ENCODE measurements around the gene RNASE13.
"Not testable (repeated sequence)": the region's sequence is repeated elsewhere in the genome, so short reads cannot be mapped to it uniquely, and the experiment has no call there.

Gene RNASE13

GRCh38 chr14:21061347-21061668 is 26.7 kb upstream of the RNASE13 start:
- DNase-seq: no peak

- no peak for DNase-seq
Measured at GRCh38 chr14:21060614-21061346, 26.2 kb upstream of the RNASE13 start.

DNA sequence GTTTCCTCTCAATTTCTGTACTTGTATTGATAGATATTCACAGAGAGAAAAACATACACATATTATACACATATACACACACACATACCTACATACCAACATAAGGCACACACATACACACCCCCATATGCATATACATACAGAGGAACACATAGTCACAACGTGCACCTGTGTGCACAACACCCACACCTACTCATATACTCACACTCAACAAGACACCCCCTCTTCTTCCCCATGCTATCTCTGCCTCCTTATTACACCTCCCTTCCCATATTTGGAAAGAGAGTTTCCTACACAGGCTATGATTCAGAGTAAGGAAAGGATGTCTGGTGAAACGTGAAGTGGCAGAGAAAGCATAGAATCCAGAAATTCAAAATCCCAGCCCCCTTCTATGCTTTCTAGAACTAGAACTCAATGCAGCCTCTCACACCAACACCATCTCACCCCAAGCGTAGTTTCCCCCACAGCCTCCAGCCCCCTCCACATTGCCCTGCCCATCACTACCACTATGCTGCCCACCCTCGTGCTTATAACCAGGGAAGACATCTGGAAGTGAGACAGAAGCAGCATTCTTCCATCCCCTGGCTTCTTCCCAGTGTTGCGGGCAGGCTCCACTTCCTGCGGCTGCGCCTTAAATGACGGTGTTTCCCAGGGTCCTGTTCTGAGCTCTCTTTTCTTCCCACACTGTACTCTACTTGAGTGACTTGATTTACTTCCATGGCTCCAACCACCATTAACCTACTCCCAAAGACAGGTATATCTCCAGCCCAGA is 25.4 kb upstream of the RNASE13 start:
- no peak for DNase-seq

- DNase-seq: no peak
Measured at GRCh38 chr14:21058903-21059302, 24.3 kb upstream of the RNASE13 start.

- peak; percentile 0 for DNase-seq
Measured at GRCh38 chr14:21057803-21058675, 23.4 kb upstream of the RNASE13 start, which contains the start of gene RNASE8. TSS of gene RNASE8 (plus strand) at chr14:21057822. CDS start at chr14:21057893, 71 bp downstream.

DNA sequence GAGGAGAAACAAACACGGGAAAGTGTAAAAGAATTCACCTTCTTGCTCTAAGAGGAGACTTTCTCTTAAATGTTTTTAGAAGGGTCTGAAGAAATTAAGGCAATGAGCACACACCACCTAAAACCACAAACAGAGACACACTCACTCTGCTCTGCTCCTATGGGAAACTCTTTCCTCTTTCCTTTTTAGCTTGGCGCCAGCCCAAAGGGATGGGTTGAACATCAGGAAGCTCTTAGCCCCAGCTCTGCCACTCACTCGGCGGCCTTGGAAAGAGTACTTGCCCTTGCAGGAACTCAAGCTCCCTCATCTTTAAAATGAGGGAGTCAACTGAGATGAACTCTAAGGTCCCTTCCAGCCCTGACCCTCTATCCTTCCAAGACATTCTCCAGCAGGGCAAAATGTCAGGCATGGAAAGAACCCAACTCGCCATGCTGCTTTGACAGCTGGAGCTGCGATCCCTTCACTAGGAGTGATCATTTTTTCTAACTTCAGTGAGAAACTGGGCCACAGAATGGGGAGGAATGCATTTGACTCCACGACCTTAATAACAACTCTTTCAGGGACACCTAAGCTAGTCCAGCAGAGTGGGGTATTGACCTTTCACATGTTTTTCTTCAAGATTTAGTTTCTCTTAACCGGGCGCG is 22.0 kb upstream of the RNASE13 start:
- DNase-seq: no peak

DNA sequence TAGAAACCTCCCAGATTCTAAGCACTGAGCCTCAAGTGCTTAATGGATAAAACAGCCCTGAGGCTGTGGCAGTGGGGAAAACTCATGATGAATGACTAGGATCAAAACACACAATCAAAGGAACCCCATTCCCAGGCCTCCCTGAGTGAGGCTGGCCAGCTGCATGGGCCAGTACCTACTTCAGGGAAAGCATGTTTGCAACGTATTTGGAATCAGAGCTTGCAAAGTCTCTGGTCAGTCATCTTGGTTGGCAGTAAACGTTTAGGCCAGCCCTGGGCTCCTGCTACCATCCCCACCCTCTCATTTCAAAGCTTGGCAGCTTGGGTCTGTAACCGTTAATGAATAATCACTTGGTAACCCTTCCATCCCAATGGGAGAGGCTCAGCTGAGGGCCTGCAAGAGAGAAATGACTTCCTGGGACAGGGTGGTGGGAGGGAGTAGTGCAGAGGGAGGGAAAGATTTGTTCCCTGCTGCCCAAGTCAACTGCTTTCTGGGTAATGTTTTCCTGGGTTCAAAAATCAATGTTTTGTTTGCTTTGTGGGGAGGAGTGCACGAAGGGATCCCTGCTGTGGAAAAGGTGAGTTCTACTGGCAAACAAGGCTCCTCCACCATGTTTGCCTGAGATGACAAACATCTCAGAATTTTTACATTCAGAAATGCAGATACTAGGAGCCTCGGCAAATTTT is 21.0 kb upstream of the RNASE13 start:
- DNase-seq: no peak

GRCh38 chr14:21054768-21055145 is 20.1 kb upstream of the RNASE13 start:
- DNase-seq: no peak

- DNase-seq: no peak
Measured at GRCh38 chr14:21054123-21054767, 19.6 kb upstream of the RNASE13 start.

- DNase-seq: no peak
Measured at GRCh38 chr14:21053184-21054122, 18.8 kb upstream of the RNASE13 start.

DNA sequence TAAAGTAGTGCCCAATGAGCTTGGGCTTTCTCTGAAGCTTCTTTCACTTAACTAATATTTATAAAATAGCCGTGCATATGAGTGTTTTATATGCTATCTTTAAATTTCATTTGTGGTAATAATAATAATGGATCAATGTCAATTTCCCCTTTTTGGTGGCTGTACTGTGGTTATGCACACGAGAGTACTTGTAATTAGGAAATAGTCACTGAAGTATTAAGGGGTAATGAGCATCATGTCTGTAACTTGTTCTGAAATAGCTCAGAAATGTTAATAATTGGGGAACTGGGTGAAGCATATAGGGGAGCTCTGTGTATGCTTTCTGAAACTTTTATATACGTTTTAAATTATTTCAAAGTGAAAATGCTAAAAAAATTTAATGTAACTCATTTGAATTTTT is 16.0 kb upstream of the RNASE13 start:
- no peak for DNase-seq

DNA sequence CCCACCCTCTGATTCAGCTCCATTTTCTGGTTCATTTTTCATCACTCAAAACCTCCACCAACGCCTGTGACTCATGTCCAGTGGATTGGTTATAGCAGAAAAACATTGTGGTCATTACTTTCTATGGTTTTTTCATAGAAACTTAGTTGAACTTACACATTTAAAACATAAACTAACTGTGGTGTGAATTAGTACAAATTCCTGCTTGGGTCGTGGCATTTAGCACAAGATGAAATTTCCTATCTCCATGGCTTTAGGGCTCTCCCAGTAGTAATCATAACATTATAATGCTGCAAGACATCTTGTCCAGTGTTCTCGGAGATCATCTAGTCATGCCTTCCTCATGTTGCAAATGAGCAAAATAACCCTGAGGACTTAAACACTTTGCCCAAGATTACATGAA is 14.7 kb upstream of the RNASE13 start:
- DNase-seq: no peak

GRCh38 chr14:21048638-21049037 is 14.0 kb upstream of the RNASE13 start:
- DNase-seq: no peak

- no peak for DNase-seq
Measured at GRCh38 chr14:21047378-21047781, 12.8 kb upstream of the RNASE13 start.

DNA sequence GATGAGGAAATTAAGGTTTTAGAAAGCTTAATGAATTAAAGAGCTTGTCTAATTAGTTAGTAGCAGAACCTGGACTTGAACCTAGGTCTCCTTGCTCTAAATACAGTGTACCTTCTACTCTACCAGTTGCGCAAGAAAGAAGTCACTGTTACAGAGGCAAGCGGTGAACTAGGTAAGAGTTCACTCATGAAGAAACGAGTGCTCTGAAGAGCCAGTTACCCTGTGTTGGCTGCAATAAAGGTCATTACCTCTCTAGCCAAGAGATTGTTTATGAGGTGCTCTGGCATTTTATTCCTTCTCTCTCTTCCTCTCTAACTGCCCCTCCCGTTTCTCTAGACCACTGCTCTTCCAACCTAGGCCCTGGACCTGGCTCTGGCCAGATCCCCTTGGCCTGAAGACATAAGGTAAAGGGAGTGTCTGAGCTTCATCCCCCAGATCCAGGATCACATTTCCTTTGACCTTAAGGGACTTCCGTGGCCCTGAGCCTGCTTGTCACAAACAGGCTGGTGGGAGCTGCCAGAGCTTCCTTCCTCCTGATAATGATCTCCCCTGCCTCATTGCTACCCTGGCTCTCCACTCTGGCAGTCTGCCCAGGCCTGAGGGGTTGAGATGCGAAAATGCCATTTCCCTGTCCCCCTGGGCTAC is 9.5 kb upstream of the RNASE13 start:
- no peak for DNase-seq

GRCh38 chr14:21043387-21043973 is 8.9 kb upstream of the RNASE13 start:
- DNase-seq: peak; percentile 4

DNA sequence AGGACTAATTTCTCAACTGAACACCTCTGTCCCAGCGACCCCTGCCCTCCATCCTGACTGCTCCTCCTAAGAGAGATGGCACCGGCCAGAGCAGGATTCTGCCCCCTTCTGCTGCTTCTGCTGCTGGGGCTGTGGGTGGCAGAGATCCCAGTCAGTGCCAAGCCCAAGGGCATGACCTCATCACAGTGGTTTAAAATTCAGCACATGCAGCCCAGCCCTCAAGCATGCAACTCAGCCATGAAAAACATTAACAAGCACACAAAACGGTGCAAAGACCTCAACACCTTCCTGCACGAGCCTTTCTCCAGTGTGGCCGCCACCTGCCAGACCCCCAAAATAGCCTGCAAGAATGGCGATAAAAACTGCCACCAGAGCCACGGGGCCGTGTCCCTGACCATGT is 8.3 kb upstream of the RNASE13 start:
- DNase-seq: no peak

DNA sequence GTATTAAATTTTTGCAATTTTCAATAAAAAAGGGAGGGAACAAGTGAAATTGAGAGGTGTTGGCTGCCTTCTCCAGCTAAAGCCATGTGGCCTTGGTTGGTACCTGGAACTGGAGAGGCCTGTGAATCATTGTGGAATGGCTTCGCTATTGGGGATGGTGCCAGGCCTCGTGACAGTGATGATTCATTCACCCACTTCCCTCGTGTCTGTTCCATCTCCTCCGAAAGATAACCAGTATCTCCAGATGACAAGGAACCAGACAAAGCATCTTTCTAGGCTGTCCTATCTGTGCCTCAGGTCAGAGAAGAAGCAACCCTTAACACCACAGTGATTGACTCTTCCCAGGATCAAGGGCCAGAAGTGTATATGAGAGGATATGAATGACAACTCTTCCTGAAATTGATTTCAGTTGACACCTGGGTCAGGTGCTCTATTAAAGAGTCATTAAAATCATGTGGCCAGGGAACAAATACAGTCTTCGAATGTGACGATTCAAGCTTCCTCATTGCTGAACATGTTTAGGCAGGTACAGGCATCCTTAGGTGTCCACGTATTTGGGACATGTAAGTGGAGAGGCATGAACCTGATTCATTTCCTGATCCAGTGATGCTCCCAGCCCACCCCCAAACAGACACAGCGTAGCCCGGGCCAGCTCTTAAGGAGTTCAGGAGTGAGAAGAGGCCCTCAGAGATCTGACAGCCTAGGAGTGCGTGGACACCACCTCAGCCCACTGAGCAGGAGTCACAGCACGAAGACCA is 7.2 kb upstream of the RNASE13 start, which contains the start of gene RNASE7:
Gene RNASE7 (plus strand): TSS at position 687 of the 758 bp plus-strand sequence. CDS start 631 bp downstream, outside the sequence.
- no peak for DNase-seq

- DNase-seq: not testable (repeated sequence)
Measured at GRCh38 chr14:21040941-21041340, 6.3 kb upstream of the RNASE13 start.

All from DMS53 (cell line).